Measurements from ENCODE around the gene LMF1. TPM values are rescaled to one million over a fixed set of nuclear protein-coding genes. Genes with fewer than 3 reads are reported as not detected.

Gene LMF1
- total RNA-seq, 1 donor = 29.4 TPM

GRCh38 chr16:907361-907760 is 63.4 kb downstream of the LMF1 start:
- TF ChIP-seq CTCF (IDR thresholded peaks at IDR 0.05; ENCODE audit: insufficient read depth, low read length) = no peak
- no peak for DNase-seq (ENCODE audit: low read depth)
- H3K4me3 ChIP-seq (ENCODE audit: low read depth, low read length) = no peak overlapping the region

- H3K4me3 ChIP-seq (ENCODE audit: low read depth, low read length) = no peak overlapping the region
- DNase-seq (ENCODE audit: low read depth) = no peak
- TF ChIP-seq CTCF (IDR thresholded peaks at IDR 0.05; ENCODE audit: insufficient read depth, low read length) = no peak
These were observed 64.5 kb downstream of the LMF1 start for GRCh38 chr16:906296-906695.

- no peak overlapping the region for H3K4me3 ChIP-seq (ENCODE audit: low read depth, low read length)
- no peak for DNase-seq (ENCODE audit: low read depth)
- TF ChIP-seq CTCF (IDR thresholded peaks at IDR 0.05; ENCODE audit: insufficient read depth, low read length) = no peak
These were observed 68.8 kb downstream of the LMF1 start for GRCh38 chr16:901715-902601.

GRCh38 chr16:901149-901548 is 69.6 kb downstream of the LMF1 start:
- no peak for DNase-seq (ENCODE audit: low read depth)
- no peak for TF ChIP-seq CTCF (IDR thresholded peaks at IDR 0.05; ENCODE audit: insufficient read depth, low read length)
- H3K4me3 ChIP-seq (ENCODE audit: low read depth, low read length) = no peak overlapping the region

- no peak for TF ChIP-seq CTCF (IDR thresholded peaks at IDR 0.05; ENCODE audit: insufficient read depth, low read length)
- DNase-seq (ENCODE audit: low read depth) = no peak
- no peak overlapping the region for H3K4me3 ChIP-seq (ENCODE audit: low read depth, low read length)
These were observed 70.6 kb downstream of the LMF1 start for GRCh38 chr16:900211-900610.

- no peak for DNase-seq (ENCODE audit: low read depth)
- TF ChIP-seq CTCF (IDR thresholded peaks at IDR 0.05; ENCODE audit: insufficient read depth, low read length) = no peak
These were observed 71.1 kb downstream of the LMF1 start for GRCh38 chr16:899683-900060.

More at GRCh38 chr16:899683-900060, 71.1 kb downstream of the LMF1 start:
- no peak overlapping the region for H3K4me3 ChIP-seq (ENCODE audit: low read depth, low read length)
